Keratinocyte (primary cell): Measurements from ENCODE around the gene YBX1.

Experiments
- CTCF ChIP-seq, 3 experiments: IDR thresholded peaks in 1 of 3; conservative IDR thresholded peaks in 1 of 3; optimal IDR thresholded peaks in 1 of 3; 2 replicates in 2 of 3; 3 replicates in 1 of 3; pipeline versions ENCODE3 to v1.5.1; 2011; ENCODE audit warnings: low read length in 3 of 3, mild to moderate bottlenecking in 3 of 3, moderate library complexity in 2 of 3, control low read depth in 1 of 3, inconsistent platforms in 1 of 3; ENCODE audit not compliant: insufficient read depth in 2 of 3; ENCODE audit errors: extremely low read depth in 1 of 3
- EZH2 ChIP-seq: IDR thresholded peaks from one replicate; pipeline ENCODE4 v1.6.1; 2012; ENCODE audit warnings: inconsistent platforms, mild to moderate bottlenecking, low read length, moderate library complexity

GRCh38 chr1:42657201-42657600 is 25.0 kb upstream of the YBX1 start:
- no peak for TF ChIP-seq EZH2
- TF ChIP-seq CTCF (optimal IDR thresholded peaks at IDR 0.05 in 1 of 3, IDR thresholded peaks at IDR 0.05 in 1 of 3, conservative IDR thresholded peaks at IDR 0.05 in 1 of 3; ENCODE audit: extremely low read depth in 1 of 3, insufficient read depth in 2 of 3, low read length in 3 of 3) = no peak
